ENCODE data around the gene CFI.

DNA sequence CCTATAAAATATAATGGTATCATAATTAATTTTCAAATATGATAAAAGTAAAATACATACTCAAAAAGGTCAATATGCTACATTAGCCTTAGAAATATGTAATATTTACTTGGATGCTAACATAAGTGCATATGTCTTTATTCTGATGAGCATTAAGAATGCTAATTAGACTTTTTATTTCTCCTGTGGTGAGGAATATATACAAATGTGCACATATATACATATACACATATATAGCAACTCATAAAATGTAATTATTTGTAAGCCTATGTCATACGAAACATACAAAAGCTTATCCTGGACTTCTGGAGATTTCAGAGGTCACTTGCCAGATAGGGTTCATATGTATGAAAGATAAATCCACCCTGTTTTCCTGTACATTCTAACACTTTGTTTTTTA lies 83.0 kb downstream of the CFI start:
- TF ChIP-seq POLR2A (IDR thresholded peaks at IDR 0.05; ENCODE audit: low read depth, low read length) (no peak), POLR2AphosphoS5 (IDR thresholded peaks at IDR 0.05; ENCODE audit: low read depth, low read length) (no peak)
